K562 (cell line): ENCODE data around the gene ZSWIM6. TPM values are rescaled to one million over a fixed set of nuclear protein-coding genes. Genes with fewer than 3 reads are reported as not detected.

Source experiments
- ATAC-seq: fragments of 200-7000 bp; cut with Tn5 transposase; 3 replicates; pipeline ENCODE4 v1.9.1; 2020; ENCODE audit warnings: moderate library complexity
- BruUV-seq: library from RNA; stranded (reverse); fragments of 400-500 nt; replicated peaks from 2 replicates; lab custom pipeline; 2021; lab: Mats Ljungman, UMichigan
- CTCF ChIA-PET: fragments of 300-600 bp; formaldehyde crosslinking; extraction: SDS; loops from one replicate; lab custom pipeline; 2021; ENCODE audit warnings: low intra/inter-chr PET ratio; lab: Yijun Ruan, JAX
- POLR2A ChIA-PET: fragments of 300-600, 350-650 bp; sonication (Branson Sonifier 250); formaldehyde crosslinking; extraction: SDS; loops from one replicate; lab custom pipeline; 2021; ENCODE audit warnings: antibody characterized with exemption, inconsistent platforms; lab: Yijun Ruan, JAX
- DNase-seq, 4 experiments: peaks; one replicate each; pipeline versions ENCODE4 v3.0.0 to v3.0.0-alpha.2; 2011 to 2018; ENCODE audit warnings: low spot score in 3 of 4, mixed read lengths in 3 of 4; ENCODE audit errors: extremely low read depth in 1 of 4
- FAIRE-seq: peaks from 2 replicates; lab custom pipeline; 2011; peaks lifted over from hg19 to GRCh38; lab: Jason Lieb, UNC
- H2AFZ ChIP-seq: 2 replicates; pipeline ENCODE4 v1.6.0; 2011; ENCODE audit warnings: low read depth, low read length, control low read depth, inconsistent platforms
- H3K27ac ChIP-seq: fragments of 200-600 bp; 3 replicates; pipeline ENCODE4 v1.8.0; 2011; ENCODE audit warnings: low read depth, mild to moderate bottlenecking, control low read depth, inconsistent platforms, low read length, moderate library complexity, mixed read lengths; ENCODE audit errors: extremely low read depth
- H3K27me3 ChIP-seq, 2 experiments: fragments of 300-600 bp in 1 of 2; 2 replicates in 1 of 2; 3 replicates in 1 of 2; pipeline versions ENCODE4 v1.6.0 to v1.8.0; 2011; ENCODE audit warnings: inconsistent platforms in 2 of 2, low read length in 2 of 2, mild to moderate bottlenecking in 1 of 2, mixed read lengths in 1 of 2, moderate library complexity in 1 of 2; ENCODE audit not compliant: control insufficient read depth in 2 of 2, insufficient read depth in 2 of 2
- H3K36me3 ChIP-seq: fragments of 300-600 bp; 3 replicates; pipeline ENCODE4 v1.8.0; 2011; ENCODE audit warnings: mild to moderate bottlenecking, low read length, inconsistent platforms; ENCODE audit not compliant: control insufficient read depth, insufficient read depth
- H3K4me1 ChIP-seq, 2 experiments: fragments of 200-600 bp in 1 of 2; replicated peaks in 1 of 2; 2 replicates in 1 of 2; 3 replicates in 1 of 2; pipeline versions ENCODE4 v1.5.1 to v1.8.0; 2011; ENCODE audit warnings: inconsistent platforms in 2 of 2, low read length in 2 of 2, mild to moderate bottlenecking in 1 of 2, mixed read lengths in 1 of 2, moderate library complexity in 1 of 2; ENCODE audit not compliant: control insufficient read depth in 2 of 2, insufficient read depth in 2 of 2
- H3K4me2 ChIP-seq: 2 replicates; pipeline ENCODE4 v1.6.1; 2011; ENCODE audit warnings: low read length, control low read depth, inconsistent platforms, mixed read lengths; ENCODE audit not compliant: insufficient read depth
- H3K4me3 ChIP-seq: fragments of 200-600 bp; sonication (generic), shearing (Covaris generic); 2 replicates; pipeline ENCODE4 v1.5.1; 2016; ENCODE audit warnings: control low read depth, inconsistent platforms
- H3K79me2 ChIP-seq: fragments of 200-600 bp; 3 replicates; pipeline ENCODE4 v1.8.0; 2011; ENCODE audit warnings: low read length, inconsistent platforms; ENCODE audit not compliant: control insufficient read depth, insufficient read depth
- H3K9ac ChIP-seq, 2 experiments: 2 replicates each; pipeline versions ENCODE4 v1.6.0 to v1.6.1; 2011; ENCODE audit warnings: low read depth in 2 of 2, low read length in 2 of 2, control low read depth in 1 of 2, inconsistent platforms in 1 of 2, mild to moderate bottlenecking in 1 of 2, mixed read lengths in 1 of 2; ENCODE audit not compliant: insufficient read depth in 1 of 2
- H3K9me1 ChIP-seq: one replicate; pipeline ENCODE4 v1.6.0; 2011; ENCODE audit warnings: inconsistent platforms, mild to moderate bottlenecking, low read length, moderate library complexity; ENCODE audit not compliant: control insufficient read depth, insufficient read depth
- H3K9me3 ChIP-seq: replicated peaks from 2 replicates; pipeline ENCODE4 v1.5.1; 2011; ENCODE audit warnings: low read depth, low read length, inconsistent platforms; ENCODE audit not compliant: control insufficient read depth, insufficient read depth
- H4K20me1 ChIP-seq: replicated peaks from 2 replicates; pipeline ENCODE4 v1.6.1; 2011; ENCODE audit warnings: low read length, inconsistent platforms, mixed read lengths; ENCODE audit not compliant: control insufficient read depth, insufficient read depth
- COPS2 ChIP-seq: fragments of 450-650 bp; conservative IDR thresholded peaks from 2 replicates; pipeline ENCODE4 v1.6.1; 2016; ENCODE audit warnings: mild to moderate bottlenecking, moderate library complexity
- CREBBP ChIP-seq: IDR thresholded peaks from one replicate; pipeline ENCODE4 v1.6.1; 2012; ENCODE audit warnings: low read depth, mild to moderate bottlenecking, control low read depth, inconsistent platforms, low read length
- EGR1 ChIP-seq: fragments of 450-650 bp; conservative IDR thresholded peaks from 2 replicates; pipeline ENCODE4 v1.6.1; 2017; ENCODE audit warnings: mild to moderate bottlenecking
- FOXJ3 ChIP-seq: sonication (generic); formaldehyde crosslinking; IDR thresholded peaks from 2 replicates; pipeline ENCODE4 v1.4.0; 2020; ENCODE audit warnings: mild to moderate bottlenecking, missing genetic modification reagents
- HDGF ChIP-seq: fragments of 450-650 bp; IDR thresholded peaks from 2 replicates; pipeline ENCODE4 v1.6.1; 2016
- MYC ChIP-seq, 2 experiments: fragments of 250-450 bp in 1 of 2; sonication (Bioruptor Pico) in 1 of 2; IDR thresholded peaks; 2 replicates each; pipeline versions ENCODE4 v1.5.1 to v1.6.1; 2012 to 2021; ENCODE audit warnings: low read depth in 2 of 2, borderline replicate concordance in 1 of 2, improper control_type of control experiment in 1 of 2, low read length in 1 of 2, mild to moderate bottlenecking in 1 of 2, moderate library complexity in 1 of 2
- NFRKB ChIP-seq: fragments of 450-650 bp; IDR thresholded peaks from 2 replicates; pipeline ENCODE4 v1.6.1; 2016; ENCODE audit warnings: low read depth
- OTX1 ChIP-seq: fragments of 450-650 bp; formaldehyde crosslinking; IDR thresholded peaks from 2 replicates; pipeline ENCODE4 v1.4.0; 2022; ENCODE audit warnings: mild to moderate bottlenecking
- THRAP3 ChIP-seq: fragments of 450-650 bp; IDR thresholded peaks from 2 replicates; pipeline ENCODE4 v1.6.1; 2016; ENCODE audit warnings: mild to moderate bottlenecking, inconsistent platforms, borderline replicate concordance
- ZNF134 ChIP-seq: fragments of 250-450 bp; sonication (Bioruptor Pico); conservative IDR thresholded peaks from 2 replicates; pipeline ENCODE4 v1.4.0; 2020
- ZNF165 ChIP-seq: fragments of 250-450 bp; sonication (Bioruptor Pico); IDR thresholded peaks from 2 replicates; pipeline ENCODE4 v1.4.0; 2020; ENCODE audit warnings: borderline replicate concordance
- ZNF232 ChIP-seq: sonication (generic); formaldehyde crosslinking; IDR thresholded peaks from 2 replicates; pipeline ENCODE4 v1.8.0; 2022; ENCODE audit warnings: mild to moderate bottlenecking, missing genetic modification reagents
- ZNF347 ChIP-seq: fragments of 450-650 bp; formaldehyde crosslinking; IDR thresholded peaks from 2 replicates; pipeline ENCODE4 v1.4.0; 2020; ENCODE audit warnings: low read depth, mild to moderate bottlenecking, moderate library complexity
- WGBS: fragments of 100-300 bp; shearing (Covaris generic); methylation state at CpG from one replicate; pipeline ENCODE4 v1.1.6; 2016; ENCODE audit warnings: low coverage, mixed read lengths; ENCODE audit not compliant: insufficient coverage; ENCODE audit errors: missing lambda C conversion rate; 5-methylcytosine and 5-hydroxymethylcytosine counted together
- in situ Hi-C: fragments of 300-500 bp; cut with MboI; formaldehyde crosslinking; loops from 4 replicates; pipeline ENCODE4 v1.15.0; 2018; ENCODE audit warnings: inconsistent platforms, mixed read lengths
- intact Hi-C: fragments of 100-400 bp; cut with micrococcal nuclease; formaldehyde crosslinking; loops from 2 replicates; pipeline ENCODE4 v1.14.2; 2022
- polyA plus RNA-seq, 8 experiments: library from polyadenylated mRNA; depleted of rRNA in 4 of 8; stranded (reverse) in 5 of 8; unstranded in 3 of 8; fragments of >200 nt; fragmentation: Nextera tagmentation in 2 of 8; fragmentation: Illumina TruSeq in 1 of 8; extraction: Ambion mirVana in 2 of 8; extraction: Trizol in 1 of 8; gene quantifications; 2 replicates each; pipeline versions ENCODE4 v1.2.1 to v1.2.3, GENCODE V29; 2011 to 2014; ENCODE audit warnings: inconsistent platforms in 1 of 8, missing spikeins in 1 of 8
- total RNA-seq, 7 experiments: library from RNA; depleted of rRNA in 6 of 7; stranded (reverse); fragments of >200 nt in 6 of 7; fragmentation: Illumina TruSeq in 2 of 7; extraction: Trizol in 2 of 7; gene quantifications; 2 replicates each; pipeline versions ENCODE4 v1.2.1 to v1.2.3, GENCODE V29; 2011 to 2021; ENCODE audit warnings: low replicate concordance in 1 of 7
- TF ChIP-seq, protein P1 (sequence below): fragments of 250-450 bp; sonication (Bioruptor Pico); IDR thresholded peaks from 2 replicates; pipeline ENCODE4 v1.4.0; 2020; ENCODE audit warnings: mild to moderate bottlenecking

Gene ZSWIM6
- total and polyA plus RNA-seq, 9 of the 15 experiments (the other 6 are each of a cell fraction or from before 2014, with no cell fraction given), result 0.81 to 3.2 (median 2.0) TPM

DNA sequence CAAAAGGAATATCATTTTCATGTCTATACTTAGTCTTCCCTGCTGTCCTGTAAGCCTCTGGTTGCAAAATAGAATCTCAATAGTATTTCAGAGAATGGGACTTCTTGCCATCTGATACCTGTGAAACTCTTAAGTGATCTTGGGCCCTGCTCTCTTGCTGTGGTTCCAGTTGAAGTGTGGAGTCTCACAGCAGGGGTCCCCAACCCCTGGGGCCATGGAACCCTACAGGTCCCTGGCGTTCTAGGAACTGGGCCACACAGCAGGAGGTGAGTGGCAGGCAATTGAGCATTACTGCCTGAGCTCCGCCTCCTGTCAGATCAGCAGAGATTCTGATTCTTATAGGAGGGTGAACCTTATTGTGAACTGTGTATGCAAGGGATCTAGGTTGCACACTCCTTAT is 65.9 kb downstream of the ZSWIM6 start:
- no peak overlapping the region for H3K27ac ChIP-seq
- no peak for ATAC-seq
- H3K9ac ChIP-seq, result no peak overlapping the region
- intact Hi-C loops, result no loop called here
- 0 out of 2 replicates have a peak, but pooled peaks cover 10% of the 10 kb centered on the region for H4K20me1 ChIP-seq
- CTCF ChIA-PET, result no interaction called here
- no peak for DNase-seq
- POLR2A ChIA-PET, result no interaction called here
- no peaks in the 10 kb centered on the region; a peak in 1 of 5 replicates for H3K4me1 ChIP-seq
- no peak for FAIRE-seq
- no peaks in the 10 kb centered on the region for H3K79me2 ChIP-seq
- H3K4me2 ChIP-seq, result no peak overlapping the region
- no peaks in the 10 kb centered on the region for H3K9me3 ChIP-seq
- no peaks in the 10 kb centered on the region for H3K9me1 ChIP-seq
- no peak overlapping the region for H2AFZ ChIP-seq
- in situ Hi-C loops, result no loop called here
- BruUV-seq, result no TSS peak
- WGBS, result 42% methylated on average over 2 of the region's 2 CpGs
- TF ChIP-seq NFRKB (no peak), ZNF232 (CRISPR knock-in tag) (no peak), CREBBP (no peak), OTX1 (CRISPR knock-in tag) (no peak)
- H3K4me3 ChIP-seq, result no peak overlapping the region
- no peaks in the 10 kb centered on the region; a peak in 1 of 5 replicates for H3K27me3 ChIP-seq
- H3K36me3 ChIP-seq, result no peaks in the 10 kb centered on the region

DNA sequence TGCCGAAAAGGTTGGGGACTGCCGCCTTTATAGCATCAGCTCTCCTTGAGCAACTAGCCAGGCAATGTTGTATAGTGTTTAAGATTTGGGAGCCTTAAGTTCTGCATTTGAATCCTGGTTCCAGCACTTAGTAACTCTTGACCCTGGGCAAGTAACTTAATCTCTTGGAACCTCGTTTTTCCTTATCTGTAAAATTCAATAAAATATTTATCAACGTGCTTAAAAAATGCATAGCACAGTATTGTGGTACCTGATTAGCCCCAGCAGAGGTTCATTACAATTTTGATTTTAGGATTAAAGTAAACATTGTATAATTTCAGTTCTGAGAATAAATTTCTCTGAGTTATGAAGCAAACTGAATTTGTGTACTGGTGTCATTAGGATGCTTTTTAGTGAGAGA is 66.4 kb downstream of the ZSWIM6 start:
- BruUV-seq, result no TSS peak
- H3K4me1 ChIP-seq, result no peaks in the 10 kb centered on the region; a peak in 1 of 5 replicates
- ATAC-seq (no peak), DNase-seq (no peak), FAIRE-seq (no peak)
- no peak overlapping the region for H3K4me2 ChIP-seq
- H3K36me3 ChIP-seq, result no peaks in the 10 kb centered on the region
- H3K27ac ChIP-seq, result no peak overlapping the region
- H4K20me1 ChIP-seq, result 0 out of 2 replicates have a peak, but pooled peaks cover 10% of the 10 kb centered on the region
- POLR2A ChIA-PET, result no interaction called here
- intact Hi-C loops, result no loop called here
- WGBS, result 38% methylated on average over 4 of the region's 4 CpGs
- TF ChIP-seq FOXJ3 (CRISPR knock-in tag), result no peak
- no peak for TF ChIP-seq ZNF347 (CRISPR knock-in tag)
- no peak for TF ChIP-seq ZNF165
- TF ChIP-seq HDGF, result no peak
- TF ChIP-seq EGR1, result no peak
- no peak for TF ChIP-seq ZNF134 (CRISPR knock-in tag)
- TF ChIP-seq, protein P1, sequence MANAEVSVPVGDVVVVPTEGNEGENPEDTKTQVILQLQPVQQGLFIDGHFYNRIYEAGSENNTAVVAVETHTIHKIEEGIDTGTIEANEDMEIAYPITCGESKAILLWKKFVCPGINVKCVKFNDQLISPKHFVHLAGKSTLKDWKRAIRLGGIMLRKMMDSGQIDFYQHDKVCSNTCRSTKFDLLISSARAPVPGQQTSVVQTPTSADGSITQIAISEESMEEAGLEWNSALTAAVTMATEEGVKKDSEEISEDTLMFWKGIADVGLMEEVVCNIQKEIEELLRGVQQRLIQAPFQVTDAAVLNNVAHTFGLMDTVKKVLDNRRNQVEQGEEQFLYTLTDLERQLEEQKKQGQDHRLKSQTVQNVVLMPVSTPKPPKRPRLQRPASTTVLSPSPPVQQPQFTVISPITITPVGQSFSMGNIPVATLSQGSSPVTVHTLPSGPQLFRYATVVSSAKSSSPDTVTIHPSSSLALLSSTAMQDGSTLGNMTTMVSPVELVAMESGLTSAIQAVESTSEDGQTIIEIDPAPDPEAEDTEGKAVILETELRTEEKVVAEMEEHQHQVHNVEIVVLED (CRISPR knock-in tag), result no peak
- no peak for TF ChIP-seq COPS2
- TF ChIP-seq MYC (IDR thresholded peaks at IDR 0.05; ENCODE audit: low read depth, low read length), result no peak
- no peak for TF ChIP-seq MYC (CRISPR knock-in tag; IDR thresholded peaks at IDR 0.05; ENCODE audit: borderline replicate concordance, low read depth)
- TF ChIP-seq THRAP3, result no peak
- no peak overlapping the region for H2AFZ ChIP-seq
- in situ Hi-C loops, result no loop called here
- CTCF ChIA-PET, result interaction anchor here (0.7 kb wide), 1 partner anchor 294 kb away, joined by 5 read pairs; no protein-coding TSS in a partner anchor
- H3K4me3 ChIP-seq, result no peak overlapping the region
- no peak overlapping the region for H3K9ac ChIP-seq
- no peaks in the 10 kb centered on the region for H3K79me2 ChIP-seq
- no peaks in the 10 kb centered on the region for H3K9me3 ChIP-seq
- H3K9me1 ChIP-seq, result no peaks in the 10 kb centered on the region
- no peaks in the 10 kb centered on the region; a peak in 1 of 5 replicates for H3K27me3 ChIP-seq
